Activated T-helper 1 cell treated with anti-CD3 and anti-CD28 coated beads, Interleukin-12 subunit alpha, Interleukin-12 subunit beta, Interleukin-2, Interleukin-4 antibody, amounts not matched to agents 30 ng/mL and 10 ng/mL and 1 ng/mL, durations not matched to agents 14 hours and 24 hours and 36 hours (primary cell): ENCODE results near the gene TRIM40. TPM values are rescaled to one million over a fixed set of nuclear protein-coding genes. Genes with fewer than 3 reads are reported as not detected.

Experiments used
- DNase-seq: peaks from one replicate; pipeline ENCODE4 v3.0.0; 2021; ENCODE audit warnings: low spot score
- H3K27ac Mint-ChIP-seq: one replicate; pipeline ENCODE4 v1.8.0; 2021; ENCODE audit warnings: mild to moderate bottlenecking, mixed read lengths
- H3K27me3 Mint-ChIP-seq: one replicate; pipeline ENCODE4 v1.8.0; 2022; ENCODE audit warnings: mild to moderate bottlenecking, moderate library complexity, mixed read lengths; ENCODE audit not compliant: insufficient read depth
- H3K36me3 Mint-ChIP-seq: one replicate; pipeline ENCODE4 v1.8.0; 2021; ENCODE audit warnings: low read depth, mixed read lengths
- H3K4me1 Mint-ChIP-seq: one replicate; pipeline ENCODE4 v1.8.0; 2021; ENCODE audit warnings: low read depth, mixed read lengths
- H3K4me3 Mint-ChIP-seq: one replicate; pipeline ENCODE4 v1.8.0; 2021; ENCODE audit warnings: mild to moderate bottlenecking, moderate library complexity, mixed read lengths
- H3K9me3 Mint-ChIP-seq: one replicate; pipeline ENCODE4 v1.8.0; 2021; ENCODE audit warnings: mixed read lengths
- intact Hi-C: fragments of 100-400 bp; cut with micrococcal nuclease; formaldehyde crosslinking; loops from one replicate; pipeline ENCODE4 v1.15.1; 2024
- total RNA-seq: library from RNA; stranded (reverse); gene quantifications from 2 replicates; pipeline ENCODE4 v1.2.3, GENCODE V29; 2022

TRIM40 gene
- total RNA-seq, 1 donor from 2014 or later, result not detected

DNA sequence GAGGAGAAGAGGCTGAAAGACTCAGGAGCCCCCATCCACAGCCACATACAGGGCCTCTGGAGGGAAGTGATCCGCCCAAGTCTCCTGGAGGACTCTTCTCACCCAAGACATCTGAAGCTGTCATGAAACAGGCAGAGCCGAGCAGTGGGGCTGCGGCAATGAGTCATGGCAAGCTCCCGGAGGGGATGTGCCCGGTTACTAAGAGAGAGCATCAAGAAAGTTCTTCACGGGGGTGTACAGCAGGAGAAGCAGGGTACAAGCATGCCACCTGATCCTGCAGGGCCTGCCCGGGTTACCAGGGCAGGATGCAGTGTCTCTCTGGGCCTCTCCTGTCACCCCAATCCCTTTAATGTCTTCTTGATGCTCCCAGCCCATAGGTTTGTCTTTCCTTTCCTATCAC, 56.1 kb downstream of the TRIM40 start:
- H3K36me3 Mint-ChIP-seq, result peaks cover 44% of the 10 kb centered on the region

DNA sequence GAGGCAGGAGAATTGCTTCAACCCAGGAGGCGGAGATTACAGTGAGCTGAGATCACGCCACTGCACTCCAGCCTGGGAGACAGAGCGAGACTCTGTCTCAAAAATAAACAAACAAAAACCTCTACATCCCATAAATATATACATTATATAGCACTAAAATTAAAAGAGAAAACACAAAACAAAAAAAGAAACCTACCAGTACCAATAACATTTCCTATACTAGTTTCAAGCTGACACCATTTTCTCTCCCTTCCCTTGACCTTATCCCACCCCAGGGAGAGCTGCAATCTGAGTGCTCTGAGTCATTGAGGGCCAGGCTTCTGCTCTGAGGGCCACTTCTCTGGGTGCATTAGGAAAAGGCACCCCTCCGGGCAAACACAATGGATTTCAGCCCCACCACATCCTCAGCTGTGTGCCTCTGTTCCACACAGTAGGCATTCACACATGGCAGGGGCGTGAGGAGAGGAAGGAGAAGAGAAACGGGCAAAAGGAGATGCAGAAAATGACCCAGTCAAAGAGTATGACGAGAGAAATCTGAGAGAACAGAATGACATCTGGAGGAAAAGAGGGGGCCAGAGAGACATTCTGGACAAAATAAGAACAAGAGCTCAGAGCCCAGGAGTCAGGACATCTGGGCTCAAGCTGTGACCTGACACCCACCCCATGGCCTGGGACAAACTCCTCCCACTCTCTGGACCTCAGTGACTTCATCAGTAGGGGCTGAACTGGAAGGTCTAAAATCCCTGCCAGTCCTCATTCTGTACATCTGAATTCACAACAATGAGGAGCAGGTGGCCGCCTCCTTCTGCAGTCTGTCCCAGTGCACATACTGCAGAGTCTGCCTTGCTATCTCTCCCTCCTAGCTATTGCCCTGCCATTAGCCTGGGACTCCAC, 59.1 kb downstream of the TRIM40 start:
- intact Hi-C loops, result no loop called here
- H3K4me3 Mint-ChIP-seq, result no peak overlapping the region
- peaks cover 40% of the 10 kb centered on the region for H3K36me3 Mint-ChIP-seq

More for the DNA sequence above, 56.1 kb downstream of the TRIM40 start:
- H3K27ac Mint-ChIP-seq, result no peak overlapping the region
- H3K27me3 Mint-ChIP-seq, result no peaks in the 10 kb centered on the region
- intact Hi-C loops, result no loop called here
- no peak for DNase-seq
- H3K9me3 Mint-ChIP-seq, result no peaks in the 10 kb centered on the region
- H3K4me1 Mint-ChIP-seq, result no peaks in the 10 kb centered on the region
- H3K4me3 Mint-ChIP-seq, result no peak overlapping the region

DNA sequence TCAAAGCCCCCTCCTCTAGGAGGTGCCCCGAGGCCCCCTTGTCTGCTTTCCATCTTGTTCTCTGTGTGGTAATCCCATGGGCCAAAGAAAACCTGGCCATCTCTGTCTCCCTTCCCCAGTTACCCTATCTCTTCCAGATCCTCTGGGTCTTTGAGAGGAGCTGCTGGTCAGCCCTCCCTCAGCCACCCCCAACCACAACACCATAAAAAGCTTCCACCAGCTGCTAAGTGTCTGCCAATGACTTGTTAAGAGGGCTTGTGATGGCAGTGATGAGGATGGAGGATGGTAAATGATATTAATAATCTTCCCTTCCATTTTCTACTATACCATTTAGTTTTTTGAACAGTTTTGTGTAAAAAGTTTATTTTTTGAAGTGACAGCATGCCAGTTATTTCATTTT, 60.0 kb downstream of the TRIM40 start:
- Mint-ChIP-seq H3K4me1 (peaks cover 15% of the 10 kb centered on the region), H3K27ac (no peak overlapping the region), H3K27me3 (no peaks in the 10 kb centered on the region), H3K36me3 (peaks cover 38% of the 10 kb centered on the region), H3K9me3 (no peaks in the 10 kb centered on the region), H3K4me3 (no peak overlapping the region)
- DNase-seq, result no peak
- intact Hi-C loops, result no loop called here

More for the DNA sequence above, 59.1 kb downstream of the TRIM40 start:
- Mint-ChIP-seq H3K4me1 (peaks cover 8% of the 10 kb centered on the region), H3K27me3 (no peaks in the 10 kb centered on the region), H3K27ac (no peak overlapping the region), H3K9me3 (no peaks in the 10 kb centered on the region)
- no peak for DNase-seq

DNA sequence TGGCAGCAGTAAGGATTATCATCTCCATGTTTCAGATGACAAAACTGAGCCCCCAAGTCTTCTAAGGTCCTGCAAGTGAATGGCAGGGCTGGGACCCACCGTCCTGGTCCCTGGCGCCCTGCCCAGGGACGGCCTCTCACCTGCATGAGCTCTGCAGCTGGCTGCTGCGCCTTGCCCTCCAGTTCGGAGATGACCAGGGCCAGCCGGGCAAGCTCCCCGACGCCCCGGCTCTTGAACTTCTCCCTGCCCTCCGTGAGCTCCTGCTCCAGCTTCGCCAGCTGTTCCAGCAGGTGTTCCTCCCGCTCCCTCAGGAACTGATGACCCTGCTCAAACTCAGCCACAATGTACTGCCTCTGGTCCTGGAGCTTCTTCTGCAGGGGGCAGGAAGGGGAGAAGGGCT, 60.4 kb downstream of the TRIM40 start:
- Mint-ChIP-seq H3K27ac (no peak overlapping the region), H3K9me3 (no peaks in the 10 kb centered on the region), H3K27me3 (no peaks in the 10 kb centered on the region), H3K4me3 (no peak overlapping the region), H3K36me3 (peaks cover 38% of the 10 kb centered on the region), H3K4me1 (peaks cover 19% of the 10 kb centered on the region)
- intact Hi-C loops, result no loop called here
- no peak for DNase-seq

Other genes with a start within 250 kb of the TRIM40 start
- 1,482 and 1,503 TPM in 2 replicates for gene HLA-A, start 193.6 kb upstream of the TRIM40 start, total RNA-seq
- 79.7 and 82.7 TPM in 2 replicates for gene POLR1H, start 74.9 kb upstream of the TRIM40 start, total RNA-seq
- gene PPP1R11, start 68.9 kb upstream of the TRIM40 start, total RNA-seq, result 69.8 and 71.0 TPM in 2 replicates
- not detected in 2 replicates for gene RNF39, start 60.4 kb upstream of the TRIM40 start, total RNA-seq
- gene TRIM31, start 23.1 kb upstream of the TRIM40 start, total RNA-seq, result not detected in 2 replicates
- 0.05 and 0.08 TPM in 2 replicates for gene TRIM10, start 25.1 kb downstream of the TRIM40 start, total RNA-seq
- 0.39 and 0.59 TPM in 2 replicates for gene TRIM15, start 27.4 kb downstream of the TRIM40 start, total RNA-seq
- gene TRIM26, start 77.3 kb downstream of the TRIM40 start, total RNA-seq, result 61.6 and 64.7 TPM in 2 replicates
- 14.2 and 15.6 TPM in 2 replicates for gene TRIM39, start 190.8 kb downstream of the TRIM40 start, total RNA-seq
- gene RPP21, start 209.0 kb downstream of the TRIM40 start, total RNA-seq, result 54.2 and 62.8 TPM in 2 replicates